ENCODE measurements around the gene PRPF6.

Gene PRPF6

DNA sequence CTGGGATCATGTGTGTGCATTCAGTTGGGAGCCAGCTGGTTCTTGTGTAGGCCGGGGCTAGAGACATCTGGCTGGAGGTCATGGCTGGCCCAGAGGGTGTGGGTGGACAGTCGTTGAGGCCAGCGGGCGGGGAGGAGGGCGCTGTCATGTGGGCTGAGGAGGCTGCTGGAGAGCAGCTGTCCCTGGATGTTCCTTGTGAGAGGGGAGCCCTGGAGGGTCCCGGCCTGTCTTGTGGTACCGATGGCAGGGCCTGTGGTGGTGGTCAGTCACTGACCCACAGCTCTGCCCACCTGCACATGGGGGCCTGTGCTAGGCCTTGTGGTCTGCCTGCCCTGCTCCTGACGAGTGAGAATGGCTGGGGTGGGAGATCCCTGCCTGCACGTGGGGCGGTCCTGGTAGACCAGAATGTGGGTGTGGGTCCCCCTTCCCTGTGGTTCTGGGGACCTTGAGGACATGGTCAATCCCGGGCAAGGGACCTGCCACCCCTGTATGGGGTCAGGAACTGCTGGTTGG, 53.1 kb downstream of the PRPF6 start:
- H3K4me3 ChIP-seq (ENCODE audit: low read depth, low read length): no peak overlapping the region

DNA sequence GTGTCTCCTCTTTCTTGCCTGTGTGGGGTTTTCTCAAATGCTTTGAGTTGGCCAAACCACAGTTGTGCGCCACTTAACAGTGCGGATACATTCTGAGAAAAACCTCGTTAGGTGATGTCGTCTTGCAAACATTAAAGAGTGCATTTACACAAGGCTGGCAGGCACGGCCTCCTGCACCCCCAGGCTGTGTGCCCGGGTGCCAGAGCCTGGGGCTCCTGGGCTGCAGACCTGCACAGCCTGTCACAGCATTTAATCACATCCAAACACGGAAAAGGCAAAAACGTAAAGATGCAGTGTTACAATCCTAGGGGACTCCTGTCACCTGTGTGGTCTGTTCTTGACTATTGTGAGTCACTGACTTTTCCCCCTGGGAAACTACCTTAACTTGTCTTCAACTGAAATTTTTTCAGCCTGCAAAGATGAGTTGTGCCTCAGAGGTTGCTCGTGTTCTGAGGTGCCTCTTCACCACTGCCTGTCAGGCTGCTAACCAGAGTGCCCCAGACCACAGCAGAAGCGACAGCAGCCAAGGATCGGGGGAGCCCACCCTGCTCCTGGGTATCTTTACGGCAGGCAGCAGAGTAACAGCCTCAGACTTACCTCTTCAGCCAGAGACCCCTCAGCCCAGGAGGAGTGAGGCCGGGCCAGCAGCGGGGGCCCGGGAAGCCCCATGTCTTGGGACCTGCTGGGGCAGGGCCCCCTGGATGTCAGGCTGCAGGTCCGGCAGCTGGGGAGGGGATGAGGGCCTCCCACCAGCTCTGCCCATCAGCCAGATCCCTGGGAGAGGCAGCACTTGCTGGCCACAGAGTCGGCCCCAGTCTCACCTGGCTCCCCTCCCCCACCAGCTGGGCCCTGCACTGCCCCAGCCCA, 54.4 kb downstream of the PRPF6 start:
- H3K4me3 ChIP-seq (ENCODE audit: low read depth, low read length): no peak overlapping the region

DNA sequence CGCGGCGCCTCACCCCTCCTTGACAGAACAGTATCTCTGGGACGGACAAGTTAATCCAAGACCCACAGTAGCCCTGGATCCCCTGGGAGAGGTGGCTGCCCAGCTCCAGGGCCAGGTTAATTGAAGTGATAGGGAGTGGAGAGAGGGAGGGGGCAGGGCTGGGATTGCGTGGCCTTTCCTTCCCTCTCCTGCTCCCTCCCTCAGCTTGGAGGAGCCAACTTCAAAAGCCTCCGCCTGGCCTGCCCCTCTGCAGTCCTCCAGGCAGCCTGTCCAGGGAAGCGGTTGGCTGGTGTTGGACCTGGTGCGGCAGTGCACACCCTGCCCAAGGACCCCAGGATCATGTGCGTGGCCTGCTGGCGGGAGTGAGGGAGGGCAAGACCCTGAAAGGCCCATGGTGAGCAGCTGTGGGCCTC, 55.0 kb downstream of the PRPF6 start, which contains the start of gene C20orf204:
TSS of gene C20orf204 (plus strand) at position 250 of the 413 bp plus-strand sequence. CDS start at position 392, 142 bp downstream.
- H3K4me3 ChIP-seq (ENCODE audit: low read depth, low read length): no peak within 1 kb of the TSS

DNA sequence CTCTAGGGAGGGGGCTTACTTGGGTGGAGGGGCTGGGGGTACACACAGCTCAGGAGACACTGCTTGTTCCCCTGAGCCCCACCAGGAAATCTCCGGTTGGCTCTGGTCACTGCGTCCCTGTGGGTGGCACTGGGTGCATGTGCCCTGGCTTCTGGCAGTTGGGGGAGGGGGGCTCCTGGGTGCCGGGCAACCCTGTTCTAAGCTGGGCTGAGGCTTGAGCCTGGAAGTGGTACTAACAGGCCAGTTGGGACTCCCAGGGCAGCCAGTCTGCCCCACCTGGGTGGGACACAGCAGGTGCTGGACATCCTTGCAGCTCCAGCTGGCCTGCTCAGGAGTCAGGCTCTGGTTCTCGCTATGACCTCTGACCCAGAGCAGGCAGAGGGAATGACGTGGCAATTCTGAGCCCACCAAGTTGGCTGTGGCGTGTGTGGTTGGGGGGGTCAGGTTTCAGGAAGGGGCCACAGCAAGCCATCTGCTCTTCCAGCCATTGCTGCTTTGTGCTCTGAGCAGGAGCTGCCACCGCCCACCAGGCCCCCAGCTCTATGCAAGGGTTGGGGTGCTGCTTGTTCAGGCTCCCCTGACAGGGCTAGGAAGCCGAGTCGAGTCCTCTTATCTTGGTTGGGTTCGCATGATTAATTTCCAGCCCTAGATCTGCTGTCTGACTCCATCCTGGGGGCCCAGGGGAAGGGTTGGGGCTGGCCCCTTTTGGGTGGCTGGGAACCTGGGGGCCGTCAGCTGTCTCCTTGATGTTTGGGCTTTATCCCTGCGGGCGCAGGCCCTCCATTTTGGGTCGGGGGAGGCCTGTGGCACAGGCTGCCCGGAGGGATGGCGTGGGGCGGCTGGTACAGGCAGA, 55.6 kb downstream of the PRPF6 start:
- no peak overlapping the region for H3K4me3 ChIP-seq (ENCODE audit: low read depth, low read length)

DNA sequence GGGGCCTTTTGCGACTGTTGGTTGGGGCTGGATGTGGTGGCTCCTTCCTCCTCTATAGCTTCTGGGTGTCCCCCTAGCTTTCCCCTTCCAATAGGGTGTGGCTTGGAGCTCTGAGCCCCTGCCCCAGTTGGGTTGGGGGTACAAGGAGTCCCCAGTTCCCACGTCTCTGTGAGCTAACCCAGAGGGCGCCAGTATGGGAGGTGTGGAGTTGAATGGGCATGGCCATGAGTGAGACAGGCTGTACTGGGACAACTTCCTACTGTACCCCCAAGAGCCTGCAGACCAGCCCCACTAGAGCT, 56.2 kb downstream of the PRPF6 start:
- no peak overlapping the region for H3K4me3 ChIP-seq (ENCODE audit: low read depth, low read length)

GRCh38 chr20:64037498-64038213, 56.7 kb downstream of the PRPF6 start:
- no peak overlapping the region for H3K4me3 ChIP-seq (ENCODE audit: low read depth, low read length)

GRCh38 chr20:64038224-64038564, 57.3 kb downstream of the PRPF6 start:
- H3K4me3 ChIP-seq (ENCODE audit: low read depth, low read length): peak overlapping the region; percentile 43

- H3K4me3 ChIP-seq (ENCODE audit: low read depth, low read length): peak overlapping the region; percentile 43
These were observed 57.8 kb downstream of the PRPF6 start for GRCh38 chr20:64038565-64039292.

GRCh38 chr20:64039293-64040160, 58.6 kb downstream of the PRPF6 start:
- H3K4me3 ChIP-seq (ENCODE audit: low read depth, low read length): peak overlapping the region; percentile 43

GRCh38 chr20:64040231-64041039, 59.5 kb downstream of the PRPF6 start:
- no peak overlapping the region for H3K4me3 ChIP-seq (ENCODE audit: low read depth, low read length)

DNA sequence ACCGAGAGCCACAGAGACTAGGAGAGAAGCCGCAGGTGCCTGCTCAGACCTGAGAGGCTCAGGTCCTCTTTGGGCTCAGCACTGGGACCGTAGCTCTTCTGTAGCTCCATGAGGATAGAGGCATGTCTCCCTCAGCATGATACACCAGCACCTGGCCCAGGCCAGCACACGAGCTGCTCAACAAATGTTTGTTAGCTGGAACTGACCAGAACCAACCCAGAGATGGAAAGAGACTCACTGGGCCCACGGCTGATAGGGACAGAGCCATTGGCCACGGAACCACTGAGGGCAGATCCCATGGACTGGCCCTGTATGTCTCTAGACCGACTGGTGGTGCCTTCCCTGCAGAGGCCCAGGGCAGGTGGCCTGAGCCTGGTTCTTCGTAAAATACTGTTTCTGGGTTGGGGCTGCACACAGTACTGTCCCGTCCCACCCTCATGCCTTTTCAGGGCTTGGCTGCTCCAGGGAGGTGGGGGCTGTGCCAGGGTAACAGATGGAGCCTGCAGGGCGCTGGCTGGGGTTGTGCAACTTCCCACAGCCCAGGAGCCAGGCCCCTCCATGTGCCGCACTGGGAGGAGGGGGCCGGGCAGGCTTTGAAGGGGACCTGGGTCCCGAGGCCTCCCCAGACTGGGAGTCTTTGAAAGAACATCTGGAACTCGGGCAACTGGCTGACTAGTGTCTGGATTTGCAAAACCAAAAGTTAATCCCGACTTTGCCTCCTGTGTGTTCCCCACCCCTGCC, 60.3 kb downstream of the PRPF6 start:
- H3K4me3 ChIP-seq (ENCODE audit: low read depth, low read length): no peak overlapping the region

DNA sequence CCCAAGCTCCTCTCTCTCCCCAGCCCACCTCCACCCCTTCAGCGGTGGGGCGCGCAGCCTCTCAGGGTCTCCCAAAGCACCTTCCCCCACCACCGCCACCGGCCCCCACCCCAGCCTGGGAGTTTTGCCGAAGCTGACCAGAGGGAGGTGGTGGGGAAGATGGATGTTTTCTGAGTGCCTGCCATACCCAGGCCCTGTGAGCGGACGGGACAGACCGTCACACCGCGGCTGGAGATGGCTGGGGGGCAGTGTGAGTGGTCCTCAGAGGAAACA, 60.8 kb downstream of the PRPF6 start:
- no peak overlapping the region for H3K4me3 ChIP-seq (ENCODE audit: low read depth, low read length)

GRCh38 chr20:64042054-64042781, 61.3 kb downstream of the PRPF6 start:
- peak overlapping the region; percentile 39 for H3K4me3 ChIP-seq (ENCODE audit: low read depth, low read length)

GRCh38 chr20:64043768-64044167, 62.8 kb downstream of the PRPF6 start:
- H3K4me3 ChIP-seq (ENCODE audit: low read depth, low read length): no peak overlapping the region

DNA sequence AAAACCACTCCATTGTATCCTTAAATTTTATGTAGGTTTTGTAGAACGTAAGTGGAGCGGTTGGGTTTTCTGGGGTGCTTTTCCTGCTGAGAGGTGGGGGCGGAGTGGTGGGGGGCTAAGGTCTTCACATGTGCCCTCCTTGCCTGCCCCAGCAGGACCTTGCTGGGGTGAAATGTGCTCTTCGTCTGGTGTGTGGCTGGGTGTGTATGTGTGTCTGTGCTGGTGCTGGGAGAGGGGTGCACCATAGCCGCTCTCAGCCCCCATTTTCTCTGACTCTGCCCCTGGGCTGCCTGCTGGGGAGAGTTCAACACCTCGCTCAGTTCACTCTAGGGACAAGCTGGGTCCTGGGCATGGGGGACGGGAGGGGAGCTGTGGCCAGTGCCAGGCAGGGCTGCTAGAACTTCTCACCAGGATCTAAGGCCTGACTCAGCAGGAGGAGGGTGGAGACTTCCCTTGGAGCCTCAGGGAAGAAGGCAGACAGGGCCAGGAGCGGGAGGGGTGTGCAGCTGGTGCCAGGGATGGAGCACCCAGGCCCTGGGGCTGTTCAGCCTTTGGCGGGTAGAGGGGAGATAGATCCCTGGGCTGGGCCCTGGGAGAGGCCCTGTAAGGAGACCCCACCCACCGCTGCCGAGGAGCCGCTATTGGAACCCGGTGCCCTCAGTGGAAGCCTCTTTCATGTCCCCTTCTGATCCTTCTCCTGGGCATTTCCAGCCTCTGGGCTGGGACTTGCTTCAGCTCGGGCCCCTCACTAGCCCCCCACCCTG, 63.7 kb downstream of the PRPF6 start:
- H3K4me3 ChIP-seq (ENCODE audit: low read depth, low read length): no peak overlapping the region

- H3K4me3 ChIP-seq (ENCODE audit: low read depth, low read length): no peak overlapping the region
These were observed 64.5 kb downstream of the PRPF6 start for GRCh38 chr20:64045346-64046011.

DNA sequence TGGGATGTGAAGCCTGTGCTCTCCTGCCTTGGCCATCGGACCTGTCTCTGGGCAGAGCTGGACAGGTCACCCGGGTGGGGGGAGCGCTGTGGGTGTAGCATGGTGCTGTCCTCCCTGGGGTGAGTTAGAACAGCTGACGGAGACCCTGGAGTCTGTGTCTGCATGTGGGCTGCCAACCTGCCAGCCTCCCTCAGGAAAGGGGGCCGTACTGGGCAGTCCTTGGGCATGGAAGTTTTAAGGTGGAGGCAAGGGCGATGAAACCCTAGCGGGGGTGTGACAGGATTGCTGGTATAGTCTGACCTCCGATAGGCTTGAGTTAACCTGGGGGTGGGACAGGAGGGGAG, 66.1 kb downstream of the PRPF6 start:
- H3K4me3 ChIP-seq (ENCODE audit: low read depth, low read length): no peak overlapping the region

Measured in iPS-11a (cell line).